ENCODE data around the gene ZNF536. TPM values are rescaled to one million over a fixed set of nuclear protein-coding genes. Genes with fewer than 3 reads are reported as not detected.

Gene ZNF536
- total RNA-seq, 4 donors from 2014 or later, result 0.44 to 7.4 (median 0.88) TPM

- no peak overlapping the region for H3K27ac ChIP-seq
- no peaks in the 10 kb centered on the region for H3K27me3 ChIP-seq
- H3K4me1 ChIP-seq, result no peaks in the 10 kb centered on the region
- 43 to 48% methylated on average over 10 of the region's 10 CpGs for WGBS, 2 donors
- H3K9me3 ChIP-seq, result no peaks in the 10 kb centered on the region
- DNase-seq, result no peak
- no peaks in the 10 kb centered on the region for H3K36me3 ChIP-seq
- TF ChIP-seq POLR2A (IDR thresholded peaks at IDR 0.05) (no peak), CTCF (IDR thresholded peaks at IDR 0.05) (no peak)
- H3K4me3 ChIP-seq, result no peak overlapping the region
- intact Hi-C loops (cut with DNase I), result no loop called here
These were observed 140.2 kb downstream of the ZNF536 start for GRCh38 chr19:30512176-30513081.

- intact Hi-C loops (cut with DNase I), result no loop called here
- WGBS, 2 donors, result 58 to 62% methylated on average over 6 of the region's 6 CpGs
- no peak for DNase-seq
- Histone ChIP-seq H3K27ac (no peak overlapping the region), H3K9me3 (no peaks in the 10 kb centered on the region), H3K4me3 (no peak overlapping the region), H3K36me3 (no peaks in the 10 kb centered on the region), H3K4me1 (no peaks in the 10 kb centered on the region), H3K27me3 (no peaks in the 10 kb centered on the region)
- TF ChIP-seq POLR2A (IDR thresholded peaks at IDR 0.05) (no peak), CTCF (IDR thresholded peaks at IDR 0.05) (no peak)
These were observed 140.9 kb downstream of the ZNF536 start for GRCh38 chr19:30513082-30513411.

- no peak overlapping the region for H3K4me3 ChIP-seq
- H3K4me1 ChIP-seq, result no peaks in the 10 kb centered on the region
- 75 to 85% methylated on average over 5 to 6 of the region's 6 CpGs for WGBS, 2 donors
- H3K27me3 ChIP-seq, result no peaks in the 10 kb centered on the region
- no peaks in the 10 kb centered on the region for H3K9me3 ChIP-seq
- no peak overlapping the region for H3K27ac ChIP-seq
- no peak for TF ChIP-seq CTCF (IDR thresholded peaks at IDR 0.05)
- no peak for DNase-seq
- intact Hi-C loops (cut with DNase I), result no loop called here
- H3K36me3 ChIP-seq, result no peaks in the 10 kb centered on the region
These were observed 143.9 kb downstream of the ZNF536 start for GRCh38 chr19:30516111-30516510.

GRCh38 chr19:30516531-30516930 lies 144.3 kb downstream of the ZNF536 start:
- WGBS, 2 donors, result 85 to 88% methylated on average over 13 to 17 of the region's 17 CpGs
- DNase-seq, result no peak

More at GRCh38 chr19:30516531-30516930, 144.3 kb downstream of the ZNF536 start:
- intact Hi-C loops (cut with DNase I), result no loop called here
- Histone ChIP-seq H3K9me3 (no peaks in the 10 kb centered on the region), H3K27ac (no peak overlapping the region), H3K4me3 (no peak overlapping the region), H3K4me1 (no peaks in the 10 kb centered on the region), H3K36me3 (no peaks in the 10 kb centered on the region), H3K27me3 (no peaks in the 10 kb centered on the region)
- TF ChIP-seq CTCF (IDR thresholded peaks at IDR 0.05) (no peak), POLR2A (IDR thresholded peaks at IDR 0.05) (no peak)

Data from esophagus squamous epithelium (tissue), 5 donors.